Activated CD4-positive, CD25-positive, alpha-beta regulatory T cell (primary cell): ENCODE results near the gene BCAN.

ENCODE experiments used
- DNase-seq, 4 experiments: peaks; one replicate each; lab custom pipeline; 2025; lab: John Stamatoyannopoulos, UW

BCAN gene

GRCh38 chr1:156696755-156697154, 54.8 kb downstream of the BCAN start:
- no peak for DNase-seq

GRCh38 chr1:156697481-156697880, 55.6 kb downstream of the BCAN start:
- DNase-seq, result no peak

GRCh38 chr1:156698995-156699394, 57.1 kb downstream of the BCAN start:
- no peak for DNase-seq

- no peak for DNase-seq
Measured at GRCh38 chr1:156700736-156701531, 59.0 kb downstream of the BCAN start.

GRCh38 chr1:156703336-156703735, 61.4 kb downstream of the BCAN start:
- no peak for DNase-seq

GRCh38 chr1:156703741-156704140, 61.8 kb downstream of the BCAN start:
- DNase-seq, result no peak

GRCh38 chr1:156704166-156704711, 62.3 kb downstream of the BCAN start:
- no peak for DNase-seq

- DNase-seq, result peak in 2 of 4 experiments; percentile 10 to 11
Measured at GRCh38 chr1:156704930-156705320, 63.0 kb downstream of the BCAN start.

GRCh38 chr1:156705321-156705917, 63.5 kb downstream of the BCAN start, which contains the start of gene CRABP2:
TSS of gene CRABP2 (minus strand) at chr1:156705583. CDS start at chr1:156705446, 137 bp downstream.
- DNase-seq, result no peak

- peak; percentile 32 to 58 (median 42) for DNase-seq
Measured at GRCh38 chr1:156705918-156706656, 64.2 kb downstream of the BCAN start.

- no peak for DNase-seq
Measured at GRCh38 chr1:156706657-156707416, 64.9 kb downstream of the BCAN start.

GRCh38 chr1:156707417-156708217, 65.7 kb downstream of the BCAN start:
- DNase-seq, result no peak

GRCh38 chr1:156708218-156708661, 66.3 kb downstream of the BCAN start:
- no peak for DNase-seq

GRCh38 chr1:156709031-156709430, 67.1 kb downstream of the BCAN start:
- no peak for DNase-seq
